IMR-90 (cell line): ENCODE measurements around the gene C22orf31.

Source experiments
- BHLHE40 ChIP-seq: fragments of 150-350 bp; IDR thresholded peaks from 2 replicates; pipeline ENCODE4 v1.6.1; 2016; ENCODE audit warnings: mild to moderate bottlenecking, low read depth, low read length
- CEBPB ChIP-seq: IDR thresholded peaks from 2 replicates; pipeline ENCODE4 v1.6.1; 2012; ENCODE audit warnings: low read depth, low read length, improper control_type of control experiment
- CTCF ChIP-seq: conservative IDR thresholded peaks from 2 replicates; pipeline ENCODE4 v1.5.1; 2012; ENCODE audit warnings: mild to moderate bottlenecking, low read depth, low read length, improper control_type of control experiment
- ELK1 ChIP-seq: fragments of 150-350 bp; IDR thresholded peaks from 2 replicates; pipeline ENCODE4 v1.6.1; 2016; ENCODE audit warnings: low read depth, mild to moderate bottlenecking, low read length, moderate library complexity, borderline replicate concordance
- FOS ChIP-seq: fragments of 150-350 bp; IDR thresholded peaks from 2 replicates; pipeline ENCODE4 v1.6.1; 2016; ENCODE audit warnings: low read depth, low read length
- MAFK ChIP-seq: IDR thresholded peaks from 2 replicates; pipeline ENCODE4 v1.6.1; 2012; ENCODE audit warnings: low read depth, low read length, improper control_type of control experiment
- MXI1 ChIP-seq: IDR thresholded peaks from 2 replicates; pipeline ENCODE4 v1.6.1; 2012; ENCODE audit warnings: low read depth, mild to moderate bottlenecking, low read length, moderate library complexity, borderline replicate concordance
- POLR2A ChIP-seq: IDR thresholded peaks from 2 replicates; pipeline ENCODE4 v1.6.1; 2012; ENCODE audit warnings: mild to moderate bottlenecking, low read depth, low read length
- RAD21 ChIP-seq: IDR thresholded peaks from 2 replicates; pipeline ENCODE4 v1.6.1; 2012; ENCODE audit warnings: low read length, improper control_type of control experiment
- RCOR1 ChIP-seq: IDR thresholded peaks from 2 replicates; pipeline ENCODE4 v1.6.1; 2012; ENCODE audit warnings: mild to moderate bottlenecking, low read length, improper control_type of control experiment; ENCODE audit not compliant: insufficient replicate concordance
- RFX5 ChIP-seq: IDR thresholded peaks from 2 replicates; pipeline ENCODE4 v1.8.0; 2012; ENCODE audit warnings: low read depth, mild to moderate bottlenecking, low read length, moderate library complexity
- SMC3 ChIP-seq: fragments of 150-350 bp; IDR thresholded peaks from 2 replicates; pipeline ENCODE4 v1.6.1; 2016; ENCODE audit warnings: low read depth, mild to moderate bottlenecking, antibody characterized with exemption, low read length, moderate library complexity
- USF2 ChIP-seq: fragments of 150-350 bp; IDR thresholded peaks from 2 replicates; pipeline ENCODE4 v1.6.1; 2017; ENCODE audit warnings: mild to moderate bottlenecking, antibody characterized with exemption, low read length, low read depth

- TF ChIP-seq MAFK (no peak), CTCF (no peak), FOS (no peak), CEBPB (no peak), SMC3 (no peak), MXI1 (no peak), POLR2A (no peak), RFX5 (no peak), RAD21 (no peak), USF2 (no peak), RCOR1 (no peak), BHLHE40 (no peak), ELK1 (no peak)
Observed at GRCh38 chr22:29022101-29022817, 39.4 kb downstream of the C22orf31 start.
